ENCODE data around the gene ADGRF1. TPM values are rescaled to one million over a fixed set of nuclear protein-coding genes. Genes with fewer than 3 reads are reported as not detected.
"Not testable (repeated sequence)": the region's sequence is repeated elsewhere in the genome, so short reads cannot be mapped to it uniquely, and the experiment has no call there.

ADGRF1 gene
- total and polyA plus RNA-seq, 10 donors, result 0.13 to 1.6 (median 0.32) TPM; not detected in 5

DNA sequence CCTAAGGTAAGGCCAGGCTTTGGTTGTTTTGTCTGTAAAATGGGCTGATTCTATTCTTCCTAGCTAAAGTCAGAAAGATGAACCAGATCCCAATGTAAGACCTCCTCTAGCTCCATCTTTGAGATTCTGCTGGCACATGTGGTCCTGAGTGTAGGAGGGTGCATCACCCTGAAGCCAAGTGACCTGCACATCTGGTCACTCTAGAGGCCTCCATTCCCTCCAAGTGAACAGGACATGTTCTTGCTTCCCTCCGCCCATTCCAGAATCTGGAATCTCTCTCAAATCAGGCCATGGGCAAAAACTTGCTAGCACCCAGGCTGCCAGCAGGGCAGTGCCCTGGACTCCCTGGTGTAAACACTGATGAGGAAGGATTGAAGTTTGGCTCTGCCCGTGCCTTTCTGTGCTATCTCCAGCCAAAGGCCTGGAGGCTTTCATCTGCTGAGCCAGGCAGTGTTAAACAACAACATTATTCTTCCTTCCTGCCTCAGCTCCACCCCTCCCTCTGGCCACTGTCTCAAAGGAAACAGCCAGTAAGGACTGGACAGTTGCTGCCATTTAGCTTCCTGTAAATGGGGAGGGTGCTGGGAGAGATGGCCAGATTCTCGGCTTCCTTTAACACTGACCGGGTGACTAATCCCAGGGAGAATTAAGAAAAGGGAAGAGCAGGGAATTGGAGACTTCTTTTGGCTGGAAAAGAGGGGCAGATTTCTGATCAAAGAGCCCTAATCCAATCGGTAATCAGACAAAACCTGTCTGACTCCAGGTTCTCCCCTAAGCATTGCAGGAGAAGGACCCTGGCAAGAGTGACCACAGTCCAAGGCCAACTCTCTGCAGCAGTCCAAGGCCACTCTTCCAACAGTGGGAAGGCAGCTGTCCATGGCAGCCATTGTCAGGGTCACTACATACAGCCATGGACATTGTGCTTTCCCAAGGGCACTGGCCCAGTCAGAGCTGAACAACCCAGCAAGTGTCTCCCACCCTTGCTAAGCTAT lies 19.5 kb upstream of the ADGRF1 start:
- Histone ChIP-seq H3K36me3 (no peaks in the 10 kb centered on the region), H3K4me1 (peaks cover 0 to 9% (median 1%) of the 10 kb centered on the region in 6 donors), H3K4me3 (no peak overlapping the region), H3K27ac (peak overlapping the region in 7 of 8 donors; percentile 24 to 69 (median 58)), H3K27me3 (replicated peaks in 1 of 7) (no peaks in the 10 kb centered on the region), H3K9me3 (peaks cover 0 to 4% (median 0%) of the 10 kb centered on the region in 8 donors)
- WGBS, 5 donors, result 59 to 73% (median 69%) methylated on average over 5 of the region's 5 CpGs
- DNase-seq, result no peak
- intact Hi-C loops (cut with DNase I; ENCODE audit: low total_unique reads), result no loop called here
- TF ChIP-seq POLR2AphosphoS5 (IDR thresholded peaks at IDR 0.05) (peak in 1 of 3 donors; percentile 52), POLR2A (IDR thresholded peaks at IDR 0.05) (no peak)

DNA sequence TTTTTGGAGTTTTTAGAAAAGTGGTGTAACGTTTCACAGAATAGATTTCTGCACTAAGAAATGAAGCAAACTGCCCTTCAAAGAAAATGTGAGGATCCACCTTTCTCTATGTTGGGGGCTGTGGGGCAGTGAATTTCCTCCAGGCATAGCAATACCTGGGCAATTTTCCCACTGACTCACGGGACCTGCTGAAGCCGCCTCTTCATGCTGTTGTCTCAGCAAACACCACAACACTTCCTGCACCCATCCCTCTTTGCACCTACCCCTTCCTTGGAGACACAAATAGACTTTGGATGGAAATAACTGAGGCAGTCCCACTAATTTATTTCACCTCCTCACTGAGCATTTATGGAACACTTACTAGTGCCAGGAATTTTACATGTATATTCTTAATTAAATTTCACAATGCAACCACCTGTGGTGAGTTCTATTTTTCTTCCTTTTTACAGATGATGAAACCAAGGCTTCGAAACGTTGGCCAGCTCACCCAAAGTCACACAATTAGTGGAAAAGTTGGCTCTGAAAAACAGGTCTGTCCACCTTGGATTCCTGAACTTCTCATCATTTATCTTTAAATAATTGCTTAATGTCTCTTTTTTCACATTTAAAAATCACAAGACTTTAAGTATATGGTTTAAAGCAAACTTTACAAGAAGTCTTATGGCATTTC lies 17.2 kb upstream of the ADGRF1 start:
- TF ChIP-seq POLR2A (IDR thresholded peaks at IDR 0.05) (no peak), POLR2AphosphoS5 (IDR thresholded peaks at IDR 0.05) (no peak)
- TF ChIP-seq, protein P1, sequence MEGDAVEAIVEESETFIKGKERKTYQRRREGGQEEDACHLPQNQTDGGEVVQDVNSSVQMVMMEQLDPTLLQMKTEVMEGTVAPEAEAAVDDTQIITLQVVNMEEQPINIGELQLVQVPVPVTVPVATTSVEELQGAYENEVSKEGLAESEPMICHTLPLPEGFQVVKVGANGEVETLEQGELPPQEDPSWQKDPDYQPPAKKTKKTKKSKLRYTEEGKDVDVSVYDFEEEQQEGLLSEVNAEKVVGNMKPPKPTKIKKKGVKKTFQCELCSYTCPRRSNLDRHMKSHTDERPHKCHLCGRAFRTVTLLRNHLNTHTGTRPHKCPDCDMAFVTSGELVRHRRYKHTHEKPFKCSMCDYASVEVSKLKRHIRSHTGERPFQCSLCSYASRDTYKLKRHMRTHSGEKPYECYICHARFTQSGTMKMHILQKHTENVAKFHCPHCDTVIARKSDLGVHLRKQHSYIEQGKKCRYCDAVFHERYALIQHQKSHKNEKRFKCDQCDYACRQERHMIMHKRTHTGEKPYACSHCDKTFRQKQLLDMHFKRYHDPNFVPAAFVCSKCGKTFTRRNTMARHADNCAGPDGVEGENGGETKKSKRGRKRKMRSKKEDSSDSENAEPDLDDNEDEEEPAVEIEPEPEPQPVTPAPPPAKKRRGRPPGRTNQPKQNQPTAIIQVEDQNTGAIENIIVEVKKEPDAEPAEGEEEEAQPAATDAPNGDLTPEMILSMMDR (IDR thresholded peaks at IDR 0.05 in 8 of 11, conservative IDR thresholded peaks at IDR 0.05 in 3 of 11), result no peak
- Histone ChIP-seq H3K36me3 (no peaks in the 10 kb centered on the region), H3K4me1 (peaks cover 0 to 9% (median 1%) of the 10 kb centered on the region in 6 donors), H3K4me3 (no peak overlapping the region), H3K9me3 (peaks cover 0 to 5% (median 0%) of the 10 kb centered on the region in 8 donors), H3K27ac (no peak overlapping the region), H3K27me3 (replicated peaks in 1 of 7) (no peaks in the 10 kb centered on the region)
- intact Hi-C loops (cut with DNase I; ENCODE audit: low total_unique reads), result no loop called here
- WGBS, 5 donors, result 62 to 90% (median 72%) methylated on average over 5 of the region's 5 CpGs
- no peak for DNase-seq

DNA sequence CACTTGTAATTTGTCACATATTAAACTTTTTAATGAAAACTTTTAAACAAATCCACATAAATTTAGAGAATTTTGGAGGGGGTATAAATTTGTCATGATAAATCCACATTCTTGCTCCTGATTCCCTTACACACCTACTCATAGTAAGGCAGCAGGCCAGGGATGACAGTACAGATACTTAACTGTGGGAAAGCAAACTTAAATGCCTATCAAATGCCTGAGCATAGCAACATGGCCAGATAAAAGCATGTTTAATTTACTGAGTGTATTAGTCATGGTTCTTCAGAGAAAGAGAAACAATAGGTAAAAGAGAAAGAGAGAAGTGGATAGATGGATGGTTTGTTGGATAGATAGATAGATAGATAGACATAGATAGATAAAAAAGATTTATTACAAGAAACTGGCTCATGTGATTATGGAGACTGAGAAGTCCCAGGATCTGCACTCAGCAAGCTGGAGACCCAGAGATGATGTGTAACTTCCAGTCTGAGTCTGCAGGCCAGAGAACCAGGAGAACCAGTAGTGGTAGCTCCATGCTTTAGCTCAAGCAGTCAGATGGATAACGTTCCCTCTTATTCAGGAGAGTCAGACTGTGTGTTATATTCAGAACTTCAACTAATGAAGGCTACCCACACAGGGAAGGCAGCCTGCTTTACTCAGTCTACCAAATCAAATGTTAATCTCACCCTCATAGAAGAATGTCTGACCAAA lies 15.9 kb upstream of the ADGRF1 start:
- WGBS, 5 donors, result 76 to 100% (median 85%) methylated on average over 1 of the region's 1 CpG
- no peak for DNase-seq
- Histone ChIP-seq H3K27me3 (replicated peaks in 1 of 7) (no peaks in the 10 kb centered on the region), H3K27ac (no peak overlapping the region), H3K9me3 (peaks cover 0 to 6% (median 0%) of the 10 kb centered on the region in 8 donors), H3K36me3 (no peaks in the 10 kb centered on the region), H3K4me3 (no peak overlapping the region), H3K4me1 (peaks cover 0 to 9% (median 1%) of the 10 kb centered on the region in 6 donors)
- TF ChIP-seq POLR2AphosphoS5 (IDR thresholded peaks at IDR 0.05) (no peak), POLR2A (IDR thresholded peaks at IDR 0.05) (no peak)
- TF ChIP-seq, protein P1 (IDR thresholded peaks at IDR 0.05 in 8 of 11, conservative IDR thresholded peaks at IDR 0.05 in 3 of 11), result no peak
- intact Hi-C loops (cut with DNase I; ENCODE audit: low total_unique reads), result no loop called here

DNA sequence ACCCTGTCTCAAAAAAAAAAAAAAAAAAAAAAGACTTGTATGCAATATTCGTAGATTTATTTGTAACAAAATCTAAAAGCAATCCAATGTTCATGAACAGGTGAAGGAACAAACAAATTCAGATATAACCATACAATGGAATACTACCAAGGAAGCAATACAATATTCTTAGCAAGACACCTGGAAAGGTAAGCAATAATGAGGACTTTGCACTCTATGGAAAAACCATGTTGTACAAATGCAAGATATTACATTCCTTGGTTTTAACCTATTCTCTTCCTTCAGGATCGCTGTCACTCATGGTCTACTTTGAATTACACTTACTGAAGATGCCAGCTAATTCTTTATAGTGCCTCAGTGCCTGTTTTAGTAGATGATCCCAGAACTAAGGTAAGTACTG lies 14.7 kb upstream of the ADGRF1 start:
- intact Hi-C loops (cut with DNase I; ENCODE audit: low total_unique reads), result no loop called here
- TF ChIP-seq, protein P1 (IDR thresholded peaks at IDR 0.05 in 8 of 11, conservative IDR thresholded peaks at IDR 0.05 in 3 of 11), result no peak
- no peak for TF ChIP-seq POLR2A (IDR thresholded peaks at IDR 0.05)
- TF ChIP-seq POLR2AphosphoS5 (IDR thresholded peaks at IDR 0.05), result no peak
- H3K27ac ChIP-seq, result no peak overlapping the region
- H3K9me3 ChIP-seq, result peaks cover 0 to 6% (median 0%) of the 10 kb centered on the region in 8 donors
- WGBS, 5 donors, result 79 to 97% (median 92%) methylated on average over 2 of the region's 2 CpGs
- no peaks in the 10 kb centered on the region for H3K27me3 ChIP-seq (replicated peaks in 1 of 7)
- H3K4me3 ChIP-seq, result no peak overlapping the region
- DNase-seq, result no peak
- H3K4me1 ChIP-seq, result peaks cover 0 to 8% (median under 1%) of the 10 kb centered on the region in 6 donors
- no peaks in the 10 kb centered on the region for H3K36me3 ChIP-seq

DNA sequence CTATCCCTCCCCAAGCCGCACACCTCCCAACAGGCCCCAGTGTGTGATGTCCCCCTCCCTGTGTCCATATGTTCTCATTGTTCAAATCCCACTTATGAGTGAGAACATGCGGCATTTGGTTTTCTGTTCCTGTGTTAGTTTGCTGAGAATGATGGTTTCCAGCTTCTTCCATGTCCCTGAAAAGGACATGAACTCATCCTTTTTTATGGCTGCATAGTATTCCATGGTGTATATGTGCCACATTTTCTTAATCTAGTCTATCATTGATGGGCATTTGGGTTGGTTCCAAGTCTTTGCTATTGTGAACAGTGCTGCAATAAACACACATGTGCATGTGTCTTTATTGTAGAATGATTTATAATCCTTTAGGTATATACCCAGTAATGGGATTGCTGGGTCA lies 12.2 kb upstream of the ADGRF1 start:
- H3K4me1 ChIP-seq; DNase-seq; H3K27ac ChIP-seq; intact Hi-C loops (cut with DNase I; ENCODE audit: low total_unique reads); H3K9me3 ChIP-seq; H3K4me3 ChIP-seq; H3K27me3 ChIP-seq (replicated peaks in 1 of 7); H3K36me3 ChIP-seq: not testable (repeated sequence)
- 94 to 100% (median 97%) methylated on average over 2 of the region's 2 CpGs for WGBS, 5 donors
